GM11168 (cell line): ENCODE measurements around the gene FAN1.
"Not testable (repeated sequence)": the region's sequence is repeated elsewhere in the genome, so short reads cannot be mapped to it uniquely, and the experiment has no call there.

Source experiments
- in situ Hi-C: fragments of 300-500 bp; cut with MboI; formaldehyde crosslinking; loops from one replicate; pipeline ENCODE4 v1.12.0; 2022; ENCODE audit warnings: low sequenced_read_pairs; ENCODE audit not compliant: unreplicated experiment

Gene FAN1

GRCh38 chr15:30903497-30904187, at the start of gene FAN1:
FAN1 (plus strand) TSS chr15:30903915; CDS start chr15:30904664, 749 bp downstream.
- in situ Hi-C loops, result no loop called here

GRCh38 chr15:30859091-30859874, 44.4 kb upstream of the FAN1 start:
- in situ Hi-C loops, result no loop called here

- in situ Hi-C loops, result no loop called here
These were observed 38.5 kb upstream of the FAN1 start for GRCh38 chr15:30865257-30865656.

- in situ Hi-C loops, result no loop called here
These were observed 33.0 kb upstream of the FAN1 start for GRCh38 chr15:30870681-30871080.

- in situ Hi-C loops, result no loop called here
These were observed 31.4 kb upstream of the FAN1 start for GRCh38 chr15:30872341-30872748.

GRCh38 chr15:30877070-30877469, 26.6 kb upstream of the FAN1 start:
- in situ Hi-C loops, result no loop called here

- in situ Hi-C loops, result no loop called here
These were observed 25.2 kb upstream of the FAN1 start for GRCh38 chr15:30878515-30878914.

- in situ Hi-C loops, result no loop called here
These were observed 20.8 kb upstream of the FAN1 start for GRCh38 chr15:30882849-30883433.

- in situ Hi-C loops, result not testable (repeated sequence)
These were observed 20.0 kb upstream of the FAN1 start for GRCh38 chr15:30883666-30884065.

- in situ Hi-C loops, result no loop called here
These were observed 17.9 kb upstream of the FAN1 start for GRCh38 chr15:30885814-30886213.

- in situ Hi-C loops, result no loop called here
These were observed 14.5 kb upstream of the FAN1 start for GRCh38 chr15:30889196-30889595.

- in situ Hi-C loops, result no loop called here
These were observed 8.1 kb upstream of the FAN1 start for GRCh38 chr15:30895461-30896210.

GRCh38 chr15:30896211-30896606, 7.5 kb upstream of the FAN1 start:
- in situ Hi-C loops, result no loop called here

- in situ Hi-C loops, result no loop called here
These were observed 1.8 kb upstream of the FAN1 start for GRCh38 chr15:30901889-30902288.

- in situ Hi-C loops, result no loop called here
These were observed 1.1 kb downstream of the FAN1 start for GRCh38 chr15:30904812-30905211.

GRCh38 chr15:30905821-30906220, 2.1 kb downstream of the FAN1 start:
- in situ Hi-C loops, result no loop called here

GRCh38 chr15:30906366-30906765, 2.7 kb downstream of the FAN1 start:
- in situ Hi-C loops, result no loop called here

- in situ Hi-C loops, result no loop called here
These were observed 10.0 kb downstream of the FAN1 start for GRCh38 chr15:30913761-30914160.

- in situ Hi-C loops, result no loop called here
These were observed 13.3 kb downstream of the FAN1 start for GRCh38 chr15:30917013-30917412.

- in situ Hi-C loops, result no loop called here
These were observed 14.0 kb downstream of the FAN1 start for GRCh38 chr15:30917675-30918074.

- in situ Hi-C loops, result no loop called here
These were observed 14.7 kb downstream of the FAN1 start for GRCh38 chr15:30918366-30918765.
